GM12801 (cell line): ENCODE data around the gene TCF4.

Source experiments
- TF ChIP-seq, protein P1 (sequence below): IDR thresholded peaks from one replicate; pipeline ENCODE4 v1.5.1; 2011; ENCODE audit warnings: control low read depth; ENCODE audit not compliant: insufficient read length; ENCODE audit errors: extremely low read depth

The TCF4 gene

DNA sequence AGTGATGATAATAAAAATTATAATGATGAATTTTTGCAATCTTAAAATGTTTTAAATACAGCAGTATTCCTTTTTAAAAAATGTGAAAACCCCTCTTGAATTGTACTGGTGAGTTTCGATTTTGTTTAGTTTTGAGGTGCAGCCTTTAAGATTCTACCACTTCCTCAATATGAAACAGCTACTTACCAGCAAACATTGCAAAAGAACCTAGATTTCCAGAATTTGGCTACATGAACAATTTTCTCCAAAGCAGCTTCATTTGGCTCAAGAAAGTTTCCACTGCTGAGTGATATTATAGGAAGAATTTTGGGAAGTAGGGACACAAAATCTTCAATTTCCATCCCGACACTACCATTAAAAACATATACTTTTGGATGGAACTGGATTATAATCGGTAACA lies 12.0 kb downstream of the TCF4 start:
- TF ChIP-seq, protein P1, sequence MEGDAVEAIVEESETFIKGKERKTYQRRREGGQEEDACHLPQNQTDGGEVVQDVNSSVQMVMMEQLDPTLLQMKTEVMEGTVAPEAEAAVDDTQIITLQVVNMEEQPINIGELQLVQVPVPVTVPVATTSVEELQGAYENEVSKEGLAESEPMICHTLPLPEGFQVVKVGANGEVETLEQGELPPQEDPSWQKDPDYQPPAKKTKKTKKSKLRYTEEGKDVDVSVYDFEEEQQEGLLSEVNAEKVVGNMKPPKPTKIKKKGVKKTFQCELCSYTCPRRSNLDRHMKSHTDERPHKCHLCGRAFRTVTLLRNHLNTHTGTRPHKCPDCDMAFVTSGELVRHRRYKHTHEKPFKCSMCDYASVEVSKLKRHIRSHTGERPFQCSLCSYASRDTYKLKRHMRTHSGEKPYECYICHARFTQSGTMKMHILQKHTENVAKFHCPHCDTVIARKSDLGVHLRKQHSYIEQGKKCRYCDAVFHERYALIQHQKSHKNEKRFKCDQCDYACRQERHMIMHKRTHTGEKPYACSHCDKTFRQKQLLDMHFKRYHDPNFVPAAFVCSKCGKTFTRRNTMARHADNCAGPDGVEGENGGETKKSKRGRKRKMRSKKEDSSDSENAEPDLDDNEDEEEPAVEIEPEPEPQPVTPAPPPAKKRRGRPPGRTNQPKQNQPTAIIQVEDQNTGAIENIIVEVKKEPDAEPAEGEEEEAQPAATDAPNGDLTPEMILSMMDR = no peak

DNA sequence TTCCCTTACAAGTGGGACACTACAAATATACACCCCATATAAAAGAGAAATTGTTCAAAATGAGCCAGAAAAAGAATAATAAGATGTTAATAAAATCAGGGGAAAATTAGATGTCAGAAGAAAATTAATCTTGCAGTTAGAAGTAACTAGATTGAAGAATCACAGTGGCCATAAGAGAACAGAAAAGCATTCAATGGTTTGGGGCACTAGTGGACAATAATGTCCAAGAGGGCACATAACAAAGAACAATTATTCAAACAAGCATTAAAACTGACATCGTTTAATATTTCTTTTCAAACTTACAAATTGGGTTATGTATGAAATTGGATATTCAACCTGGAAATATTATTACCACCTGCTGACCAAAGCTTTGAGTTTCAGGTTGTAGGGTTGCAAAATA lies 12.9 kb downstream of the TCF4 start:
- TF ChIP-seq, protein P1 = no peak

DNA sequence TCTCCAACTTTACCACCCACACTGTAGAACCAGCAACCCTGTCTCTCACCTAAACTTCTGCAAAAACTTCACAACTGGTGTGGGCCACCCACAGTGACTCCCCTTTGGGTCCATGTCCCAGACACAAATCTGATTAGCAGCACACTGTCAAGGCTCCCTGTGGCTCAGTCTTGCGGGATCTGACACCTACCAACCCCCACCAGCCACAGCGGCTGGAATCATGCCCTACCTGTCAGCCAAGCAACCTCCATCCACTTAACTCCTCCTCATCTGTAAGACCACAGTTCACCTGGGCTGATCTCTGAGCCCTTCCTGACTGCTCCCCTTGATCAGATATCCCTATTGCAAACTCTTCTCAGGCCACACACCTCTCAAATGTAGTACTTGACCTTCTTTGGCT lies 14.6 kb downstream of the TCF4 start:
- TF ChIP-seq, protein P1 = no peak

DNA sequence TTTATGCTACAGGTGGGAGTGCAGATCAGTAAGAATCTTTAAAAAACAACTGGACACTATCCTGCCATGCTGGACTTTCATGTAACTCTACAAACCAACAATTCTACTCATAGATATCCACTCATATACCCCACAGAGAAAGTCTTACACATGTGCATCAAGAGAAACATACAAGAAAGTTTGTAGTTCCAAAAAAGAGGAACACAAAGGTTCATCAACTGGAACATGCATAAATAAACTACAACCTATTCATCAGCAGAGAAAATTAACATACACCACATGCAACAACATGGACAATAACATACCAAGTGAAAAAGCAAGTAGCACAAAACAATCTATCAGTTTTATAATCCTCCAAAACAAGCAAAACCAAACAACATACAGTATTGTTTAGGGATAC lies 17.0 kb downstream of the TCF4 start:
- TF ChIP-seq, protein P1 = no peak

DNA sequence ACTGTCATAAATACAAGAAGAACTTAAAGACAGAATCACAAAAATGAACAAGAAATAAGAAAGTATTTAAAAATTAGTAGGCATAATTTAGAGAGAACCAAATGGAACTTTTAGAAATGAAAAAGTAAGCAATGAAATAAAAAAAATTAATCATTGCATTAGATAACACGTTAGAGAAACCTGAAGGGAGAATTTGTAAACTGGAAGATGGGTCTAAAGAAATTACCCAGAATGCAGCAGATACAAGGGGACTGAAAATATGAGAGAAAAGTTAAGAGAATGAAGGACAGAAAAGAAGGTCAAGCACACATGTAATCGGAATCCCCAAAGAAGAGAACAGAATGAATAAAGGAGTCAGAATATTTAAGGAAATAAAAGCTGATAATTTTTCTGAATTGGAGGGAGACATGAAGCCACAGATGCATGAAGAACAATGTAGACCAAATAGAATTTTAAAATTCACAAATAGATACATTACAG lies 21.5 kb downstream of the TCF4 start:
- TF ChIP-seq, protein P1 = no peak

DNA sequence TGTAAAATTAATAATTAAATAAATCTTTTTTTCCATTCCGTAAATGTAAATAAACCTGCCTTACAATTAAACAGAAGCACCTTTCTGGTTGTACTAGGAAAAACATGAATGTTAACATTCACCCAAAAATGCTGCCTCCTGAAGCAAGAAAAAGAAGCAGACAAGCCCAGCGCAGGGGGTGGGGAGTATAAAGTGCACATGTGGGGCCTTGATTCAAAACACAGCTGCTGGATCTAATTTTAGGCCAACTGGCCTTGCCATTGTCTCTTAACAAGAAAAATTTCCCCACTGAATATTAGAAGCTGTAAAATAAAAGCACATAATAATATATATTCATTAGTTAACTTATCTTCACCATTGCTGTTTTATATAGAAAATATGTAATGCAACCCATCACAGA lies 28.3 kb downstream of the TCF4 start:
- TF ChIP-seq, protein P1 = no peak

DNA sequence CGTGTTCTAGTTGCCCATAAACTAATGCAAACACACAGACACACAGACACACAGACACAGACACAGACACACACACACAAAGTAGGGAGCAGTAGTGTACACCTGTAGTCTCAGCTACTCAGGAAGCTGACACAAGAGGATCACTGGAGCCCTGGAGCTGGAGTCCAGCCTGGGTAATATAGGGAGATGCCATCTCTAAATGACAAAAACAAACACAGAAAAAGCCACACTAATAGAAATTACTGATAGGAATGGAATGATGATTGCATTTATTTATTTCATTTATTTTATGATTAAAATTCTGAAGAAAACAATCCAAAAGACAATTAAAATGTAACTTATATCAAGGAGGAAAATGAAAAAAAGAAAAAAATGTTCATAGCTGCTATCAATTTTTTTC lies 30.8 kb downstream of the TCF4 start:
- TF ChIP-seq, protein P1 = no peak
